T-helper 1 cell treated with Interleukin-12 subunit alpha and Interleukin-12 subunit beta and Interleukin-4 antibody, amounts not matched to agents 30 ng/mL and 1 ng/mL, for 36 hours (primary cell): ENCODE measurements around the gene GPRC5B. TPM values are rescaled to one million over a fixed set of nuclear protein-coding genes. Genes with fewer than 3 reads are reported as not detected.

Experiments used
- intact Hi-C: fragments of 100-400 bp; cut with micrococcal nuclease; formaldehyde crosslinking; loops from one replicate; pipeline ENCODE4 v1.15.1; 2024
- total RNA-seq: library from RNA; stranded (reverse); gene quantifications from 2 replicates; pipeline ENCODE4 v1.2.3, GENCODE V29; 2022

Gene GPRC5B, protein sequence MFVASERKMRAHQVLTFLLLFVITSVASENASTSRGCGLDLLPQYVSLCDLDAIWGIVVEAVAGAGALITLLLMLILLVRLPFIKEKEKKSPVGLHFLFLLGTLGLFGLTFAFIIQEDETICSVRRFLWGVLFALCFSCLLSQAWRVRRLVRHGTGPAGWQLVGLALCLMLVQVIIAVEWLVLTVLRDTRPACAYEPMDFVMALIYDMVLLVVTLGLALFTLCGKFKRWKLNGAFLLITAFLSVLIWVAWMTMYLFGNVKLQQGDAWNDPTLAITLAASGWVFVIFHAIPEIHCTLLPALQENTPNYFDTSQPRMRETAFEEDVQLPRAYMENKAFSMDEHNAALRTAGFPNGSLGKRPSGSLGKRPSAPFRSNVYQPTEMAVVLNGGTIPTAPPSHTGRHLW
- total RNA-seq: 0.22 TPM in 1 of 2 replicates, not detected in the other

DNA sequence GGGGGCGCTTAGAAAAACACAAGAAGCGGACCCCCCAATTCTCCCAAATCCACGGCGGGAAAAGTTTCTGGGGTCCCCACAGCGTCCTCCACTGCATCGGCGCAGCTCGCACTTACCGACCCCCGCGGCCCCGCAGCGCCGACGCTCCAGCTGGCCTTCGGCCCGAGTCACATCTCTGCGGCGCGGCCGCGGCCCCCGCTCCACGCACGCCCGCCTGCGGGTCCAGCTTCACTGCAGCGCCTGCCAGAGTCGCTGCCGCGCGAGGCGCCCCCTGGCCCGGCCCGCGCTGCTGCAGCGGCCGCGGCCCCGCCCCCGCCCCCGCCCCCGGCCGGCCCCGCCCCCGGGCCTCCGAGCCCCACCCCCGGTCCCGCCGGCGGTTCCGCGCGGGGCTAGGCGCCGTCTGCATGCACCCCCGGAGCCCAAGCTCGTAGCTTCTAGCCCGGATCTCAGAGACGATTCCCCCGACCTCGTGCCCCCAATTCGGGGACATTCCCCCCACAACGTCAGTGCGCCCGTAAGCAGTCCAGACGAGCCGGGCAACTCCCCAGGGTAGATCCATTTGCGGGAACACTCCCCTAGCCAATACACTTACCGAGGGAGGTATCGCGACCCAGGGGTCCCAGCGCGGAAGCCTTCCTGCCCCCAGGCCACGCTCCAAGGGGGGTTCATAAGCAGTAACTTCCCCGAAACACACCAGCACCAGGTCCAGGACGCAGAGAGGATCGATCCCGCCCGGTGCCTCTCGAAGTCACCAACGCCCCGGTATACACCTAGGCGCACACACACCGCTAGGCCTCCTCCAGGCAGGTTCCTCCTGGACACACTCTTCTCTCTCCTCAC, at the start of gene GPRC5B:
TSS of gene GPRC5B (minus strand) at position 238 of the 840 bp plus-strand sequence. CDS start 12,003 bp downstream, outside the sequence.
- intact Hi-C loops: no loop called here

DNA sequence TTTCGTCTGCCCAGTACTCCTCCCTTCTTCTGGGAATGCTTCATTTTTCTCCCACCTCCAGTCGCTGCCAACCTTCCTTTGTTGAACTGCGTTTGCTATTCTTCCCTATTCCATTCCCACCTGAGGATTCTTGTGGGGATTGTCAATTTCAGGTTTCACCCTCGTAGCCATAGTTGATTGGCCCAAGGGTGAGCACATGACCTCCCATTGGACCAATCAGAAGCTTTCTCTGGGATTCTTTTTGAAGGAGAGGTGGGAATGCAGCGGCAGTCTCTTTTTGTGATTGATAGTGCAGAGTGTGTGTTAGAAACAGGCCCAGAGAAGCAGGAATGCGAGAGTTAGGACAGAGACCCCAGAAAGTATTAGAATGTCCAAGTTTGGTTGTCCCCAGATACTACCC, 49.1 kb upstream of the GPRC5B start:
- intact Hi-C loops: no loop called here

DNA sequence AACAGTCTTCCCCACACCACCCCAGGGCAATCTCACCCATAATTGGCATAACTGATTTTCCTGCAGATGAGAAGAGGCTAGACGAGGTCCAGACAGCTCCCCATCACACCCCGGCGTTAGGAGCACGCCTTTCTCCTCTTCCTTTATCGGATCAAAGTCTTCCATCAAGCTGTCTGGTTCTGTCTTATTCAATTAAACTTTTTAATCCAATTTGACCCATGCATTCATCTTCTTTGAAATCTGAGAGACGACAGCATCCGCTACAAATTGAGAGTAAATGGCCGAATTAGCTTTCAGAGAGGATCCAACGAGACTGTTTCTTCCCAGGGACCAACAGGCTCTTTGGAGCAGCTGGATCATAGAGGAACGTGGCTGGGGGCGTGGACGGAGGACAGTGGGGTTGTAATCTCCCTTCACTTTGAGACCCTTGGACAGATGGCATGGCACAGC, 44.4 kb upstream of the GPRC5B start:
- intact Hi-C loops: no loop called here

DNA sequence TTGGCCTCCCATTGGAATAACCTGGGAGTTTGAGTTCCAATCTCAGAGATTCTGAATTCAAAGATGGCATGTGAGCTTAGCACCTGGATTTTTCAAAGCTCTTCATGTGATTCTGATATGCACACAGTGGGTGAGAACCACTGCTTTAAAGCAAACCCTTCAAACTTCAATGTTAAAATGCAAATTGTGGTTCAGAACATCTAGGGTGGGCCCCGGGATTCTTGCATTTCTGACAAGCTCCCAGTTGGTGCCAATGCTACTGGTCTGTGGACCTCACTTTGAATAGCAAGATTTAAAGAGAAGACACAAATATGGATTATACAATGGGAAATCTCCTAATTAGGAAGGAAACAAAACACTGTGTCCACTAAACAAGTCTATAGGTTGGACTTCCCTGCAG, 43.8 kb upstream of the GPRC5B start:
- intact Hi-C loops: no loop called here

DNA sequence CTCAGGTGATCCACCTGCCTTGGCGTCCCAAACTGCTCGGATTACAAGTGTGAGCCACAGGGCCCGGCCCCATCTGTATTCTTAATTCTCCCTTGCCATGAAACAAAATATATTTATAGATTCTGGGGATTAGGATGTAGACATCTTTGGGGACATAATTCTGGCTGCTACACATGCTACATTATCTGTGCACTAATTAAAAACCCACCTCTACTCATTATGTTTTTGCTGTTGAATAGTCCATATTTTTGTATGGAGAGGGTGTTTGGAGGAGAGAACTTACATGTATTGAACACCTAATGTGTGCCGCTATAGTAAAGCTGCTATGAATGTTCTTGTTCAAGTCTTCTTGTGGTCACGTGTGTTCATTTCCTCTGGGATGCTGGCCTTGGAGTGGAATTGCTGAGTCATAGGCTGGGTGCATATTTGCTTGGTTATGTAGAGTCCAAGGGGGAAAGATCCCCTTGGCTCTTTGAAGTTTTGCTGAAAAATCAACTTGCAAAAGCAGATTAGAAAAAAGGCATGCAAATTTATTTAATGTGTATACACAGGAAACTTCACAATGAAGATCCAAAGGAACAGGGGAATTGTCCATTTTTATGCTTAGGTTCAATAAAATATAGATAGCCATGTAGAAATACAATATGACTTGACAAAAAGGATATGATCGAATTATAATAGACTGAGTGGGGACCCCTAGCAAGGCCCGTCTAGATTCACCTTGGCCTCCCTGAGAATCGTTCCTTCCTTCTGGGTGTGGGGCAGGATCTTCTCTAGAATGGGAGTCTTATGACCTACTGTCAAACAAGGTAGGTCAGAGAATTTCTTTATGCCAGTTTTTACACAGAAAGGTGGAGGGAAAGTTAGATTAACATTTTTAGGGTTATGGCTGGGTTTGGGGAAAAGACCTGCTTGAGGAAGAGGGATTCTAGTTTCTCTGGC, 42.1 kb upstream of the GPRC5B start:
- intact Hi-C loops: no loop called here

DNA sequence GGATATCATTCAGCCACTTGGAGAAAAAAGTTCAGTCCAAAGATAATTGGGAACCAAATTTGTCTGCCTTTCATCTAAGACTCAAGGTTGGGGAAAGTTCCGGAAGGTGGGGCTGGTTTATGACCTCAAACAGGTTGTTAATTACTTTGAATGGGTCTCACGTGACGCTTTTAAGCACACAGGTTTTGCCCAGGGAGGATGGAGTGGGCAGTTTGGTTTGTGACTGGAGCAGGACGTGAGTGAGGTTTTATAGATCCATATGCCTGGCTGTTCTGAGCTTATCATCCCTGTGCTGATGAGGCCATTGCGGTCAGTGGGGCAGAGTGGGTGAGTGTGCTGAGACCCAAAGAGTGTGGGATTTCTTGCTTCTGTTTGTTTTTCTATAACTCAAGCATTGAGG, 38.7 kb upstream of the GPRC5B start:
- intact Hi-C loops: no loop called here

DNA sequence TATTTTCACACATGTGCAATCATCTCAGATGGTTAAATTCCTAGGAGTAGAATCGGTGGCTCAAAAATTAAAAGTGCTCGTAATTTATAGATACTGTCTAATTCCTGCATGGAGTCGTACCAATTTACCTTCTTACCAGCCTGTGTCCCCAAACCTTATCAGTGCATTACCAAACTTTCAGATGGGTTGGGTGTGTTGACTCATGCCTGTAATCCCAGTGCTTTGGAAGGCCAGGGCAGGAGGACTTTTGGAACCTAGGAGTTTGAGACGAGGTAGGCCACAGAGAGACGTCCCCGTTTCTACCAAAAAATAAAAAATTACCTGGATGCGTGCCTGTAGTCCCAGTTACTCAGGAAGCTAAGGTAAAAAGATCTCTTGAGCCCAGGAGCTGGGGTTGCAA, 34.5 kb upstream of the GPRC5B start:
- intact Hi-C loops: no loop called here

DNA sequence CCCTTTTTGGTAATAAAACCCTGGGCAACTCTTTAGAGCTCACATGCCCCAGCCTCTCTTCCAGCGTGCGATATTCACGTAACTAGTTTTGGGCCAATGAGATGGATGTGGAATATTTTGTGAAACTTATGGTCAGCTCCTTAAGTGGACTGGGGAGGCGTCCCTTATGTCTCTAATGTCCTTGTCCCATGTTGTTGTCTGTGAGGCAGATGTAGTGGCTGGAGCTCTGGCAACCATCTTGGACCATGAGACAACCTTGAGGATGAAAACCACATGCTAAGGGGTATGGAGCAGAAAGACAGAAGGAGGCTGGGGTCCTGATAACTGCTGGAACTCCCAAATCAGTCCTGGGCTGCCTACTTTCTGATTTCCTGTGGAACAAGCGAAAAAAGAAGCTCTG, 31.4 kb upstream of the GPRC5B start:
- intact Hi-C loops: no loop called here

DNA sequence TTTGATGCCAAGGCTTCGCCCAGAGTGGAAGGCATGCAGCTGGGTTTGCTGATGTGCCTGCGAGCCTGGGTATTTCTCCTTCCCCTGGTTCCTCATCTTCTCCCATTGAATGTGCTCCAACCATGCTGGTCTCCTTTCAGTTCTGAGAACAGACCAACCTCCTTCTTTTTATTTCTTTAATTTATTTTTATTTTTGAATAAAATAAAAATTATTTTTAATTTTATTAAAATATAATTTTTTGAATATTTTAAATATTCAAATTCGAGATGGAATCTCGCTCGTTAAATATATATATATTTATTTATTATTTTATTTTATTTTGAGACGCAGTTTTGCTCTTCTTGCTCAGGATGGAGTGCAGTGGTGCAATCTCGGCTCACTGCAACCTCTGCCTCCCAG, 30.2 kb upstream of the GPRC5B start:
- intact Hi-C loops: no loop called here

DNA sequence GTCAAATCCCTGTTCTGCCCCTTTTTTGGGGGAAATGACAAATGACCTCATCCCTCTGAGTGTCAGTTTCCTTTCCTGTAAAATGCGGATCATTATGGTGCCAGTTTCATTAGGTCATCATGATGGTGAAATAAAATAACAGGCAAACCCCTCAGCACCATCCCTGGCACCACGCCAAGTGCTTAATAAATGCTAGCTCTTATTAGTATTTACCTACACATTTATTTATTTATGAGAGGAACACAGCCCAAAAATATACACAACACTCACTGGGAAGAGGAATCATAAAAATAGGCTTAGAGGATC, 28.6 kb upstream of the GPRC5B start:
- intact Hi-C loops: no loop called here

DNA sequence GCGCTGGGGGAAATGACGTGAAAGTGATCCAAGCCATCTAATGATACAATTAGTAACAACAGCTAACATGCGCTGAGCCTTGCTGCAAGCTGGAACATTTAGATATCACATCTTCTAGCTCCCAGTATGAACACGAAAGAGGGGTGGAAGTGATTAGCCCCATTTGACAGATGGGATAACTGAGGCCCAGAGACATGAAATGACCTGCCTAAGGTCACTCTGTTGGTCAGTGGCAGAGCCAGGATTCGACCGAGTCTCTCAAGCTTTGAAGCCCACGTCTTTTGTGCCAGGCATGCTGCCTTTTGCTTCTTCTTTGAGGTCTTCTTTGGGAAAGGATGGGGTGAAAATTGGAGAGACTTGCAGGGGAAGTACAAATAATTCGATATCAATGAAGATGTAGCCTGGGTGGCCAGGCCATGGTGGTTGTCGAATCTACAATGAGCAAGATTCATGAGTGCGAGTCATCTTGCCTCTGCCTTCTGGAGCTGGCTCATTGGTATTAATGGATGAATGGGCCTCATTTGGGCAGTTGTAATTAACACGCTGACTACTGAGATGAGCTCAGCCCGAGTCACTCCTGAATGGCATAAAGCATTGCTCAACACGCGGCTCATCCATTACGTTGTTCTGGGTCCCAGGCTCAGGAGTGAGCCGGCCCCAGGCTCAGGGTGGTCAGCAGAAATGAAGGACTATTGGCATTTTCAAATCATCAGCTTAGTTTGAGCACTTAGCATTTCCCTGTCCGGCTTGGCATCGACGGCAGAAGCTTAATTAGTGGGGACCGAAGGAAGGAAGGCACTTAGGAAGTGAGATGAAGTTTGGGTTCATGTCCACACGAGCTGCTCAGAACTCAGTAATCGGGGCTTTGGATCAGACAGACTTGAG, 28.0 kb upstream of the GPRC5B start:
- intact Hi-C loops: no loop called here

DNA sequence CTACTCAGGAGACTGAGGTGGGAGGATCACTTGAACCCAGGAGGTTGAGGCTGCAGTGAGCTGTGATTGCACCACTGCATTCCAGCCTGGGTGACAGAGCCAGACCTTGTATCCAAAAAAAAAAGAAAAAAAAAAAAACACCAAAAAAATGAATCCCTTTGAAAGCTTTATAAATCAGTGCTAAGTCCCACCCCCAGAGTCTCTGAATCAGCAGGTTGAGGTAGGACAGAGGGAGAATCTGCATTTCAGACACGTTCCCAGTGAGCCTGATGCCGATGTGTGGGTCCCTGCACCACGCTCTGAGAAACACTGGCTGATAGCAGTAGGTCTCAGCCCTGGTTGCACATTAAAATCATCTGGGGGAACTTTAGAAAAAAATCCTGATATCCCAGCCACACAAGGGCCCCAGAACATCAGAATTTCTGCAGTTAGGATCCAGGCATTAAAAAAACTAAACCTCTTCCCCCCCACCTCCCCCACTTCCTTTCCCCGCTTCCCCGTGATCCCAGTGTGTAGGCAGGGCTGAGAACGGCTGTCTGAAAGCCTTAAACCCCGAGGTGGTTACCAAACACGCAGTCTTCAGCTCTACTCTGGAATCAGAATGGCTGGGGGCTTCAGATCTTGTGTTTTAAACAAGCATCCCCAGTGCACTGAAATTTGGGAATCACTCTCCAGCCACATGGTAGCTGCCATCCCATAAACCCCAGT, 27.3 kb upstream of the GPRC5B start:
- intact Hi-C loops: no loop called here

DNA sequence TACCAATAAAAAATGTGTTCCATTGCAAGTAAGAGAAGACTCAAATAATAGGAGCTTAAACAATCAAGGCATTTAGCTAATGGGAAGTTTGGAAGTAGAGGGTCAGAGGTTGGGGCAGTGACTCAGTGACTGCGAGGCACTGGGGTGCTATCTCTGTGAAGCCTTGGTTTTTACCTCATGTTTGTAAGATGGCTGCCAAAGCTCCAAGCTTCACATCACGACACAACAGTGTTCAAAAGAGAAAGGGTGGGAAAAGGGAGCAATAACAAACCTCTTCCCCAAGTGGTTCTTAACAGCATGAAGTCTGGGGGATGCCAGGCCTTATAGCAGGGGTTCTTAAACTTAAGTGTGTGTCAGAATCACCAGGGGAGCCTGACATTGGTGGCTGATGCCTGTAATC, 26.6 kb upstream of the GPRC5B start:
- intact Hi-C loops: no loop called here

DNA sequence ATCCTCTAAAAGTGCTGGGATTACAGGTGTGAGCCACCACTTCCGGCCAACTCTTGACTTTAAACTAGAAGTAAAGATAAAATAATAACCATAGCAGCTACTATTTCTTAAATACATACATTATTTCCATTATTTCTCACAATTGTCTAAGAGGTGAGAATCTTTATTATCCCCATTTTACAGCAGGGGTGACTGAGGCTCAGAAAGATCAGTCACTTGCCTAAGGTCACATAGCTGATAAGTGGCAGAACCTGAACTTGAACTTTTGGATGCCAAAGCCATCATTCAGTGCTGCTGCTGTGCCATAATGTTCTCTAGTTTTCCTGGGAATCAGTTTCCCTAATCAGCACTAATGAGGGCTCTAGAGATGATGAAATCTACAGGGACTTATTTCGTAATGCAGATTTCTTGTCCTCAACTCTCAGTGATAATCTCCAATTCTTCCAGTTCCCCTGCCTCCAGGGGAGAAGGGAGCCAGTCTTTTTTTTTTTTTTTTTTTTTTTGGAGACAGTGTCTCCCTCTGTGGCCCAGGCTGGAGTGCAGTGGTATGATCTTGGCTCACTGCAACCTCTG, 25.2 kb upstream of the GPRC5B start:
- intact Hi-C loops: no loop called here

DNA sequence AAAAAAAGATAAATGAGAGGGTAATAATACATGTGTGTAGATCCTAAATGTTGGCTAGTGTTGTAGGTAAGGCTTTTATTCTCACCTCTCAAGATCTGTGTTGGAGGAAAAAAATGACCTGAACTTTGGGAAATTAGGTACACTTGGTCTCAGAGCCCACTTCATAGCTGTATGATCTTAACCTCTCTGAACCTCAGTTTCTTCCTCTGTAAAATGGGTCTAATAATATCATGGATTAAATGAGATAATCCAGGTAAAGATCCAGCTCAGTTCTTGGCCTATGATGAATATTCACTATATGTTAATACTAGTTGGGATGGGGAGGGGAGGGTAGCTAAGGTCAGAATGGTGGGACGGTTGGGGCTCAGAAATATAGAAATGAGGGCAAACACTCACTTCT, 24.3 kb upstream of the GPRC5B start:
- intact Hi-C loops: no loop called here

DNA sequence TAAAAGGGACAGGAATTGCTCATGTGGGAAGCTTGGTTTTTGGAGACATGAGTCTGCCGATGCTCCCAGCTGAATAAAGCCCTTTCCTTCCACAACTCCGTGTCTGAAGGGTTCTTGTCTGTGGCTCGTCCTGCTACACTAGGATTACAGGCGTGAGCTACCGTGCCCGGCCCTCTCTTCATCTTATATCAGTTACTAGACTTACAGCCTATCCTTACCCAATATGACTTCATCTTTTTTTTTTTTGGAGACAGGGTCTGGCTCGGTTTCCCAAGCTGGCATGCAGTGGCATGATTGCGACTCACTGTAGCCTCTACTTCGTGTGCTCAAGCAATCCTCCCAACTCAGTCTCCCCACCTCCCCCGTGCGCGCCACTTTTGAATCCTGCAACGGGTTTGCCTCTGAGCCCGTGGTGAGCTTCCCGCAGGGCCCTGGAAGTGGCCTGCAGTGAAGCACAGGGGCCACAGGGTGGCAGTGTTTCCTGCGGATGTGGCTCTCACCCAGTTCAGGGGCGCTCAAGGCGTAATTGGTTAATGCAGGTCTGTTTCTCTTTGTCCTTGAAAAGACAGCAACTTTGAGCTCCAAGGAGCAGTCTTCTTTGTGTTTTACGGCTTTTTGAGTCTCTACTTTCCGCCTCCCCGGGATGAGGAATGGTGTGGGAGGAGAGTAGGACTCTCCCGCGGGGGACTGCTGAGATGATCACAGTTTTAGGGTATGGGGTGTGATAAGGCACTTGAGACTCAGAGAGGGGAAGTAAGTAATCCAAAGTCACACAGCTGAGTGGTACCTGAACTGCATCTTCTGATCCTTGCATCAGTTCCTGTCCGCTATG, 22.7 kb upstream of the GPRC5B start:
- intact Hi-C loops: loop anchor here (1.0 kb wide), 2 partner anchors 393 to 478 kb away; no protein-coding TSS in a partner anchor

DNA sequence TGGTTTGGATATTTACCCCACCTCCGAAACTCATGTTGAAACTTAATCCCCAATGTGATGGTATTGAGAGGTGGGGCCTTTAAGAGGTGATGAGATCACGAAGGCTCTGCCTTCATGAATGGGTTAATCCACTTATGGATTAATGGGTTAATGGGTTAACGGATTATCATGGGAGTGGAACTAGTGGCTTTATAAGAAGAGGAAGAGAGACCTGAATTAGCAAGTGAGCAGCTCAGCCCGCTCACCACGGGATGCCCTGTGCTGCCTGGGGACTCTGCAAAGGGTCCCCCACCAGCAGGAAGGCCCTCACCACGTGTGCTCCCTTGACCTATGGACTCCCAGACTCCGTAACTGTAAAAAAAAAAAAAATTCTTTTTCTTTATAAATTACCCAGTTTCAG, 16.5 kb upstream of the GPRC5B start:
- intact Hi-C loops: no loop called here

DNA sequence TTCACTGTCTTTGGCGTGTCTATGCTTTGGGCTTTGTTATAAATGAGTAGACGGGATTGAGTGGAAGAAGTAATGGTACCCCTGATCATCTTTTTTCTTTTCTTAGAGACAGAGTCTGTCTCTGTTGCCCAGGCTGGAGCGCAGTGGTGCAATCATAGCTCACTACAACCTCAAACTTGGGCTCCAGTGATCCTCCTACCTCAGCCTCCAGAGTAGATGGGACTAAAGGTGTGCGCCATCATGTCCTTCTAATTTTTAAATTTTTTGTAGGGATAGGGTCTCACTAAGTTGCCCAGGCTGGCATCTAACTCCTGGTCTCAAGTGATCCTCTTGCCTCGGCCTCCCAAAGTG, 14.9 kb upstream of the GPRC5B start:
- intact Hi-C loops: loop anchor here (1.0 to 2.0 kb wide), 2 partner anchors 401 to 484 kb away; no protein-coding TSS in a partner anchor
